T-helper 1 cell treated with Interleukin-12 subunit alpha and Interleukin-12 subunit beta and Interleukin-4 antibody, amounts not matched to agents 30 ng/mL and 1 ng/mL, for 36 hours (primary cell): ENCODE data around the gene TMEM63C. TPM values are rescaled to one million over a fixed set of nuclear protein-coding genes. Genes with fewer than 3 reads are reported as not detected.

ENCODE experiments used
- intact Hi-C: fragments of 100-400 bp; cut with micrococcal nuclease; formaldehyde crosslinking; loops from one replicate; pipeline ENCODE4 v1.15.1; 2024
- total RNA-seq: library from RNA; stranded (reverse); gene quantifications from 2 replicates; pipeline ENCODE4 v1.2.3, GENCODE V29; 2022

TMEM63C gene
- total RNA-seq, 1 donor from 2014 or later = 0.27 TPM

DNA sequence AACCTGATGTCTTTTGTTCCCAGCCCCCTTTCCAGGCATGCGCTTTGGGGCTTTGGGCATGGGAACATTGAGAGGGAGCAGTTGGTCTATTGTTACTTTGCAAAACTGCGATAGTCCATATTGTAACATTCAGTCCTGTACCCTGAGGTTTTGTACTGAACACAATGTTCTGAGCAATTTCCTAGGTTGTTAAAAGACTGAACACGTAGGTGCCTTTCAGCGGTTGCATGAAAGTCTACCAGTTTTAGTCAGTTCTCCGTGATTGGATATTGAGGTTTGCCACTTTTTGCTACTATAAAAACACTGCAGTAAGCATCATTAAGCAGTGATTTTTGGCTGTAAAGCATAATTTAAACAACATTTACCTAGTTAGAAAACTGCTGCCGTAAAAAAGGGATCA lies 69.3 kb downstream of the TMEM63C start:
- intact Hi-C loops = no loop called here

GRCh38 chr14:77251870-77252269 lies 70.3 kb downstream of the TMEM63C start:
- intact Hi-C loops = no loop called here

DNA sequence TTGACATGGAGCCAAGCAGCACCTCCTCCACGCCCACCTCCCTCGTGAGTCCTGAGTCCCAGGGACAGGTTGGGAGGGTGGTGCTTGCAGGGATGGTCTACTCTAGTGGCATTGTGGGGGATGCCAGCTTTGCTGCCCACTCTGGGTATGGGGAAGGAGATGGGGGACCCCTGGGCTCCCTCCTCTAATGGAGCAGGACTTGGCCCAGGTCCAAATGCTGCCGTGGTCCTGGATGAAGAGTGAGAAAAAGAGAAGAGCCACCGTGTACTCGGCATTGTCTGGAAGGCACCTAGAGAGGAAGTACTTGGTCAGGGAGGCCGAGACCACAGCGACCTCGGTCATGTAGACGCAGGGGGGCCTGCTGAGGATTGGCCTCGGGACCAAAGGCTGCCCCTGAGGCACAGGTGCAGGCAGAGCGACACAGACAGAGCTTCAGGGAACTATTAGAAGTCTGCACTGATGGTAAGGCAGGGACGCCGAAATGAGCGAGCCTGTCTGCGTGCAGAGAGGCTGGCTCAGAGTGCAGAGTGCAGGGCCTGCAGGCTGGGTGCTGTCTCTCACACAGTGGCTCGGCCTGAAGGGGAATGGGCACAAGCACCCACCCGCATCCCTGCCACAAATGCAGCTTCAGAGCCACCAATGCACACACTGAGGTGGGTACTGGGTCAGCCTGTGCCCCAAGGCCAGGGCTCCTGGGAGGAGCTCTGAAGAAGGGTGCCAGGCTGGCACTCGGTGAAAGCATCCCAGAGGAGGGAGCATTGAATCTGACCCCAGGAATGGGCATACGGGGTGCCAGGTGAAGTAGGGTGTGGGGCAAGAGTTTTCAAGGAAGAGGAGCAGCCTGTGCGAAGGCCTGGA lies 72.0 kb downstream of the TMEM63C start:
- intact Hi-C loops = no loop called here

DNA sequence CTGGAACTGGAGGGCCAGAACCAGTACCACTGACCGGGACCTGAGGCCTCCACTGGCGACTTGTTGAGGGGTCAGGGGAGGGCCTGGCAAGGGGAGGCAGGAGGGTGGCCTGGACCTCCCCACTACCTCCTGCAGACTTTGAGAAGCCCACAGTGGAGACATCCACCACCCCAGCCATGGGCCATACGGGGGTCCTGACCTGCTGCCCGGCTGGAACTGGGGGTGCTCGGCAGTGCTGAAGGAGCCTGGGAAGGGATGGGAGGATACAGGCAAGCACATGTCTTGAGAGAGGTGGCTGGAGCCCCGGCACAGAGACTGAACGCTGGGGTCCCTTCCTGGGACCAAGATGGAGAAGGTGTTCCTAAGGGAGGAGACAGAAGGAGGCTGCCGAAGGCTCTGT lies 75.1 kb downstream of the TMEM63C start:
- intact Hi-C loops = no loop called here

DNA sequence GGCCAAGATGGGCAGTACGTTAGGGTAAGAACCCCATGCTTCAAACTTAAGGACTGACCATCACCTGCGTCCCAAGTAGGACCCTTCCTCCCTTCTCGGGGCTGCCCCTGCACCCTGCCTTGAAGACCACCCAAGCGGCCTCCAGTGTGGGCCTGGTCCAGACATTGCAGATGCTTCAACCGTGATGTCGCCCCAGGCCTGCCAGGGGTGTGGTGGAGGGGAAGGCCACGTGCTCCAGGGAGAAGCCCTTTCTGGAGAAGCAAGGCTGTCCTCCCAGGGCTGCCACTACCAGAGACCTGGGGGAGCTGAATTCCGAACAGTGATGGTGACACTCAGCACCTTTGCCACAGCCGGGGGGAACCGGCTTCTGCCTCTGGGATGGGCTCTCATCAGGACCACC lies 76.1 kb downstream of the TMEM63C start:
- intact Hi-C loops = no loop called here

DNA sequence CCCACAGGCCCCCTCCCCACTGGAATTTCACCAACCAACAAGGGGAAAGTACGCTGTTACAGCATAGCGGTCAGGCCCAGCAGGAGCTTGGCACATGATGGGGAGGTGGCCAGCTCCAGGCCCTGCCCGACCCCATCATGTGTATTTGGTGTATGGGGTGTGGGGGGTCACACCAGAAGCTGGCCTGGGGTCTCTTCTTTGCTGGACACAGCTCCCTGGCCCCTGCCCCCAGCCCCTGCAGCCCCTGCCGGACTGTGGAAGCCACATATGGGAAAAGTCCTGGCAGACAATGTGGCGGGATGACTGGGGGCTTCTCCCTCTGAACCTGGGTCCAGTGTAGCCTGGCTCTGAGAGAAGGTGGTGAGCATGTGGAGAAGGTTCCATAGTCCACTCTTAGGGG lies 77.0 kb downstream of the TMEM63C start:
- intact Hi-C loops = no loop called here

DNA sequence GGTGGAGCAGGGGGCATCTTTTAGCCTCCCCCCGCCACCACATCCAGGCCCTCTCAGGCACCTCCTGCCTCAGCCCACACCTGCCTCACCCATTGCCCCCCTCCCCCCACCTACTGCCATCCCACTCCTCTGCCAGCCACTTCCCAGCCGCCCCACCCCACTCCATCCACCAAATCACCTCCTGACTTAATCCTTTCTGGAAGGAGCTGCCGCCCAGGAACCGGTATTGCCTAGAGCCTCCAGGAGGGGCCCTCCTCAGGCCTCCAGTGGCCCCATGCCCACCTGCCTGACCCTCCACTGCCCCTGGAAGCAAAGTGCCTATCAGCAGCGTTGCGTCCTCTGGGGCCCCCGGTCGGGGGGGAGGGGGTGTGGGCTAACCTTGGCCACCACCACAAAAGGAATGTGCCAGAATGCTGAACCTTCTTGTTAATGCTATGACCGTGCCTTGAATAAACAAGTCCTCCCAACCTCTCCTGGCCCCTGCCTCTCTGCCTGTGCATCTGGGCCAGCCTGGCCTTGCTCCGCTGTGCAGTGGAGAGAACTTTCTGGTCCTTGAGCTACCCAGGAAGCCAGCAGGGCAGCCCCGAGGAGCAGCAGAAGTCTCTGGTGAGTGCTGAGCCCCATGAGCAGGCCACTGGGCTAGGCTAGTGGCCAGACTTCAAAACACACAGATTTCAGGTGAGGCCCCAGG lies 77.6 kb downstream of the TMEM63C start:
- intact Hi-C loops = no loop called here

- intact Hi-C loops = no loop called here
These were observed 78.6 kb downstream of the TMEM63C start for GRCh38 chr14:77260199-77260598.

DNA sequence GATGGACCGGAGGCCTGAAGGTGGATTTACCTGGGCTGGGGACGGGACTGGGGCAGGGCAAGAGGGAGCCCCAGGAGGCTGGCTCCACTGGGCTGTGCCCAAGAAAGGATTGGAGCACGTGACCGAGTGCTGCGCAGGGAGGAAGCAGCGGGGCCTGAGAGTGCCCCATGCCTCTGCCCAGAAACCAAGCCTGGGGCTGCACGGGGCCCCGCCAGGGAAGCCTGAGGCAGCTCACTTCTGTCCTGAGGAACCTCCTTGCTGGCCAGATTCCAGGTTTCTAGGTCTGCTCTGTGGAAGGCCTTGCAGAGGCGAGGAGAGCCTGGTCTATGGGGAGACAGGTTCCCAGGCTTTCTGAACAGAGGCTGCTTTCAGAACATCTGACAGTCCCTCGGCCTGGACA lies 79.0 kb downstream of the TMEM63C start:
- intact Hi-C loops = no loop called here

GRCh38 chr14:77264466-77265186 lies 83.0 kb downstream of the TMEM63C start:
- intact Hi-C loops = no loop called here

GRCh38 chr14:77265187-77265515 lies 83.6 kb downstream of the TMEM63C start:
- intact Hi-C loops = no loop called here

DNA sequence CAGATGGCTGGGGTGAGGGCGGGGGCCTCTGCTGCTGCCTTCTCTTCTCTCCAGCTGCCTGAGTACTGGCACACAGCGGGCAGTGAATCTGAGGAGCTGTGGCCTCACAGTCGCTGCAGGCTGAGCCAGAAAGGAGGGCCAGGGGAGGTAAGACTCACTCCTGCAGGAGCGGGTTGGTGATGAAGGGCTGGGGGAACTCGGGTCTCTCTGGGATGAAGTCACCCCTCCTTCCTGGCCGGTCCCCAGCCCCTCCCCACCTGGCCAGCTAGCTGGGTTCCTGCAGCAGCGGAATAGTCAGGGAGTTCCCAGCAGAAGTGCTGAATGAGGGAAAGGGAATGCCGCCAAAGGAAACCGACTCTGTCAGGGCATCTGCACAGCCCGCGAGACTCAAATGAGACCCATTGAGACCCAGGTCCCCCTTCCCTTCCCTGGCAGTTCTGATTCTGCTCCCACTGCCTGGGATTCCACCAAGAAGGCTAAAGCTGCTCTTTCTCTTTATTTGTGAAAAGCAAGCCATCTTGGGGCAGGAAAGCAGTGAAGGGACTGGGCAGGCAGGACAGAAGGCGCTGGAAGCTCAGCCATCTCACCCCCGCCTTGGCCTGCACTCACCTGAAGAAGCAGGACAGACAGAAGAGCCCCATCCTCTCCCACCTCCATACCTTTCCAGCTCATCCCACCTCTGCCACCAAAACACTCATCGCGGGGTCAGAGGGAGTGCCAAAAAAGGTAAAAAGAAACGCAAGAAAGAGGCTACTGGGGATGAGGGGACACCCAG lies 84.2 kb downstream of the TMEM63C start:
- intact Hi-C loops = no loop called here

- intact Hi-C loops = no loop called here
These were observed 84.7 kb downstream of the TMEM63C start for GRCh38 chr14:77266336-77266735.

- intact Hi-C loops = no loop called here
These were observed 86.5 kb downstream of the TMEM63C start for GRCh38 chr14:77267937-77268699.

DNA sequence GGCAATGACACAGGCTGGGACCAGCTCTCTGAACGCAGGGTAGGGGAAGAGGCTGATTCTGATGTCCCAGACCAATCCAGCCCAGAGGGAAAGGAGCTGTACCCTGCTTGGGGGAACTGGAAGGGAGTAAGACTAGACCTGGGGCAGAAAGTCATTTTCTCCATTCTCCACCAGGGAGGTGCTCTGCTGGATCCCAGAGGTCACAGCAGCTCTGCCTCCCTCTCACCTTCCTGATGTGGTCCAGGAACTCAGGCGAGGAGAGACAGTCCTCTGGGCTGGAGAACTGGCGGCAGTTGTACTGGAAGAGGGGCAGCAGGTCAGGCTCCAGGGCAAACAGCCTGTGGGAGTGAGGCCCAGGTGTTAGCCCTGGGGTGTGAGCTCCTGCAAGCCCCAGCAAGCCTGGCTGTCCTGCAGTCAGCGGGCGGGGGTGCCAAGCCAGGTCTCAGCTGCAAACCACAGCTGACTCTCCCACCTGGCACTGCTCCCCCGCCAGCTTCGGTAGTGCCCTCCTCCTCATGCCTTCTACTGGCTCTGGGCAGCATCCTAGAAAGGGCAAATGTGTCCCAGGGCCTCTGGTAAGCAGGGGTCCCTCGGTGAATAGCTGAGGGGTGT lies 87.5 kb downstream of the TMEM63C start:
- intact Hi-C loops = no loop called here

GRCh38 chr14:77270361-77271112 lies 88.9 kb downstream of the TMEM63C start:
- intact Hi-C loops = no loop called here

- intact Hi-C loops = no loop called here
These were observed 89.6 kb downstream of the TMEM63C start, which contains the start of gene NGB for GRCh38 chr14:77271113-77271710. Gene NGB, minus strand, starts transcription at chr14:77271206. Its CDS starts 269 bp downstream, at chr14:77270937.

DNA sequence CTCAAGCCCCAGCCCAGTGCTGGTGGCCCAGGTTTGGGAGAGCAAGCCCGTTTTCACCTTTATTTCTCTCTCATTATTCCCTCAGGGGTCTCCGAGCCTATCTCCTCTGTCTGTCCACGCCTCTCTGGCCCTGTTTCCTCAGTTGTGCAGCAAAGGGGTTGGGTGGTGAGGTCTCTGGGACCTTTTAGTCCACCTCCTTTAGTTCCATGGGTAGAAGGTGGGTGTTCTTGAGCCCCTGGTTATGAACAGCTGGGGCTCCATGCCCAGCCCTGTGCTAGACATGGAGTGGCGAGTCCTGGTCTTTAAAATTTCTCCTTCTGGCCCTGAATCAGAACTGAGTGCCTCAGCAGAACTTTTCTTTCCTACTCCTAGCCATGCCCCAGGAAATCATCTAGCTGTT lies 90.7 kb downstream of the TMEM63C start:
- intact Hi-C loops = no loop called here

DNA sequence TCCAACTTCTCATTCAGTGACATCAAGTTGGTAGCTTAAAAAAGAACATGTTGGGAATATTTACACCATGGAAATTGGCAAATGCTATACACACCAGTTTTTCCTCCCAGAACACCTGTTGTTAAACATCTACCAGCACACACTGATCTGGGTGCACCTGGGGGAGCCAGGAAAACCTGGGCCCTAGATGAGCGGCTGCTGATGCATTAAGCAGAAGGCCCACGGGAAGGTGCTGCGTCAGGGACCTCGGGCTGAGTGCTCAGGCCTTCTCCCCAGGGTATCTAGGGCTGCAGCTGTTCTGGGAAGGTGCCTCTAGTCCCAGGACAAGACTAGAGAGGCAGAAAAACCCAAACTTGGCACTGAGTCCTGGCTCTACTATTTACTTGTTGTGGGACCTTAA lies 92.2 kb downstream of the TMEM63C start:
- intact Hi-C loops = no loop called here
